ENCODE results near the gene APBB1IP. TPM values are rescaled to one million over a fixed set of nuclear protein-coding genes. Genes with fewer than 3 reads are reported as not detected.

Gene APBB1IP
- total and polyA plus RNA-seq, 2 of the 8 experiments (the other 6 are each of a cell fraction or from before 2014, with no cell fraction given) = 0.05 TPM; not detected in 1

DNA sequence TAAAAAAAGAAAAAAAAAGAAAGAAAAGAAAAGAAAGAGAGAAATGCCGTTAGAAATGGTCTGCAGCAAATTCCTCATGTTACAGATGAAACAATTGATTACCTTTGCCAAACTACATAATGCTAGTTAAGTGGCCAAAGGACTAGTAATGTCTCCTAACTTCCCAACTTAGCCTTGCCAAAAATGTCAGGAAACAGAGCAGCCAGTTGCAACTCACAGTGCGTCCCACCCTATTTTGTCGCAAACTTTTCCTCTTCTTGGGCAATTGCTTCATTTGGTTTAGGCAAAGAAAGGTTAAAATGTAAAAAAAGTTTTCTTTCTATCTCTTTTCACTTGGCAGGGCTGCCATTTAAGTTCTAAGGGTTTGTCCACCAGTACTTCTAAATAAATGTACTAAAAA lies 53.1 kb downstream of the APBB1IP start (continued):
- TF ChIP-seq, protein P1, sequence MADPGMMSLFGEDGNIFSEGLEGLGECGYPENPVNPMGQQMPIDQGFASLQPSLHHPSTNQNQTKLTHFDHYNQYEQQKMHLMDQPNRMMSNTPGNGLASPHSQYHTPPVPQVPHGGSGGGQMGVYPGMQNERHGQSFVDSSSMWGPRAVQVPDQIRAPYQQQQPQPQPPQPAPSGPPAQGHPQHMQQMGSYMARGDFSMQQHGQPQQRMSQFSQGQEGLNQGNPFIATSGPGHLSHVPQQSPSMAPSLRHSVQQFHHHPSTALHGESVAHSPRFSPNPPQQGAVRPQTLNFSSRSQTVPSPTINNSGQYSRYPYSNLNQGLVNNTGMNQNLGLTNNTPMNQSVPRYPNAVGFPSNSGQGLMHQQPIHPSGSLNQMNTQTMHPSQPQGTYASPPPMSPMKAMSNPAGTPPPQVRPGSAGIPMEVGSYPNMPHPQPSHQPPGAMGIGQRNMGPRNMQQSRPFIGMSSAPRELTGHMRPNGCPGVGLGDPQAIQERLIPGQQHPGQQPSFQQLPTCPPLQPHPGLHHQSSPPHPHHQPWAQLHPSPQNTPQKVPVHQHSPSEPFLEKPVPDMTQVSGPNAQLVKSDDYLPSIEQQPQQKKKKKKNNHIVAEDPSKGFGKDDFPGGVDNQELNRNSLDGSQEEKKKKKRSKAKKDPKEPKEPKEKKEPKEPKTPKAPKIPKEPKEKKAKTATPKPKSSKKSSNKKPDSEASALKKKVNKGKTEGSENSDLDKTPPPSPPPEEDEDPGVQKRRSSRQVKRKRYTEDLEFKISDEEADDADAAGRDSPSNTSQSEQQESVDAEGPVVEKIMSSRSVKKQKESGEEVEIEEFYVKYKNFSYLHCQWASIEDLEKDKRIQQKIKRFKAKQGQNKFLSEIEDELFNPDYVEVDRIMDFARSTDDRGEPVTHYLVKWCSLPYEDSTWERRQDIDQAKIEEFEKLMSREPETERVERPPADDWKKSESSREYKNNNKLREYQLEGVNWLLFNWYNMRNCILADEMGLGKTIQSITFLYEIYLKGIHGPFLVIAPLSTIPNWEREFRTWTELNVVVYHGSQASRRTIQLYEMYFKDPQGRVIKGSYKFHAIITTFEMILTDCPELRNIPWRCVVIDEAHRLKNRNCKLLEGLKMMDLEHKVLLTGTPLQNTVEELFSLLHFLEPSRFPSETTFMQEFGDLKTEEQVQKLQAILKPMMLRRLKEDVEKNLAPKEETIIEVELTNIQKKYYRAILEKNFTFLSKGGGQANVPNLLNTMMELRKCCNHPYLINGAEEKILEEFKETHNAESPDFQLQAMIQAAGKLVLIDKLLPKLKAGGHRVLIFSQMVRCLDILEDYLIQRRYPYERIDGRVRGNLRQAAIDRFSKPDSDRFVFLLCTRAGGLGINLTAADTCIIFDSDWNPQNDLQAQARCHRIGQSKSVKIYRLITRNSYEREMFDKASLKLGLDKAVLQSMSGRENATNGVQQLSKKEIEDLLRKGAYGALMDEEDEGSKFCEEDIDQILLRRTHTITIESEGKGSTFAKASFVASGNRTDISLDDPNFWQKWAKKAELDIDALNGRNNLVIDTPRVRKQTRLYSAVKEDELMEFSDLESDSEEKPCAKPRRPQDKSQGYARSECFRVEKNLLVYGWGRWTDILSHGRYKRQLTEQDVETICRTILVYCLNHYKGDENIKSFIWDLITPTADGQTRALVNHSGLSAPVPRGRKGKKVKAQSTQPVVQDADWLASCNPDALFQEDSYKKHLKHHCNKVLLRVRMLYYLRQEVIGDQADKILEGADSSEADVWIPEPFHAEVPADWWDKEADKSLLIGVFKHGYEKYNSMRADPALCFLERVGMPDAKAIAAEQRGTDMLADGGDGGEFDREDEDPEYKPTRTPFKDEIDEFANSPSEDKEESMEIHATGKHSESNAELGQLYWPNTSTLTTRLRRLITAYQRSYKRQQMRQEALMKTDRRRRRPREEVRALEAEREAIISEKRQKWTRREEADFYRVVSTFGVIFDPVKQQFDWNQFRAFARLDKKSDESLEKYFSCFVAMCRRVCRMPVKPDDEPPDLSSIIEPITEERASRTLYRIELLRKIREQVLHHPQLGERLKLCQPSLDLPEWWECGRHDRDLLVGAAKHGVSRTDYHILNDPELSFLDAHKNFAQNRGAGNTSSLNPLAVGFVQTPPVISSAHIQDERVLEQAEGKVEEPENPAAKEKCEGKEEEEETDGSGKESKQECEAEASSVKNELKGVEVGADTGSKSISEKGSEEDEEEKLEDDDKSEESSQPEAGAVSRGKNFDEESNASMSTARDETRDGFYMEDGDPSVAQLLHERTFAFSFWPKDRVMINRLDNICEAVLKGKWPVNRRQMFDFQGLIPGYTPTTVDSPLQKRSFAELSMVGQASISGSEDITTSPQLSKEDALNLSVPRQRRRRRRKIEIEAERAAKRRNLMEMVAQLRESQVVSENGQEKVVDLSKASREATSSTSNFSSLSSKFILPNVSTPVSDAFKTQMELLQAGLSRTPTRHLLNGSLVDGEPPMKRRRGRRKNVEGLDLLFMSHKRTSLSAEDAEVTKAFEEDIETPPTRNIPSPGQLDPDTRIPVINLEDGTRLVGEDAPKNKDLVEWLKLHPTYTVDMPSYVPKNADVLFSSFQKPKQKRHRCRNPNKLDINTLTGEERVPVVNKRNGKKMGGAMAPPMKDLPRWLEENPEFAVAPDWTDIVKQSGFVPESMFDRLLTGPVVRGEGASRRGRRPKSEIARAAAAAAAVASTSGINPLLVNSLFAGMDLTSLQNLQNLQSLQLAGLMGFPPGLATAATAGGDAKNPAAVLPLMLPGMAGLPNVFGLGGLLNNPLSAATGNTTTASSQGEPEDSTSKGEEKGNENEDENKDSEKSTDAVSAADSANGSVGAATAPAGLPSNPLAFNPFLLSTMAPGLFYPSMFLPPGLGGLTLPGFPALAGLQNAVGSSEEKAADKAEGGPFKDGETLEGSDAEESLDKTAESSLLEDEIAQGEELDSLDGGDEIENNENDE (IDR thresholded peaks at IDR 0.05; ENCODE audit: insufficient replicate concordance, low read length) = no peak
- TF ChIP-seq EP300 (IDR thresholded peaks at IDR 0.05; ENCODE audit: borderline replicate concordance in 1 of 2, low read depth in 2 of 2, low read length in 2 of 2) = no peak
- TF ChIP-seq JUN (IDR thresholded peaks at IDR 0.05; ENCODE audit: low read depth, low read length) = no peak
- no peak for TF ChIP-seq KDM4A (IDR thresholded peaks at IDR 0.05; ENCODE audit: low read depth, low read length, severe bottlenecking)
- no peak for TF ChIP-seq SIRT6 (IDR thresholded peaks at IDR 0.05; ENCODE audit: low read length)

Data from H1 (cell line).